Stimulated activated CD4-positive, alpha-beta T cell treated with anti-CD3 and anti-CD28 coated beads, Interleukin-1b, Interleukin-23, amount 100 ng/mL, for 4 hours (primary cell): Measurements from ENCODE around the gene FAM89B.

Experiments used
- DNase-seq, 2 donors: peaks; one replicate each; pipeline ENCODE4 v3.0.0-alpha.2; 2020; ENCODE audit warnings: low read depth in 2 of 2

The FAM89B gene

DNA sequence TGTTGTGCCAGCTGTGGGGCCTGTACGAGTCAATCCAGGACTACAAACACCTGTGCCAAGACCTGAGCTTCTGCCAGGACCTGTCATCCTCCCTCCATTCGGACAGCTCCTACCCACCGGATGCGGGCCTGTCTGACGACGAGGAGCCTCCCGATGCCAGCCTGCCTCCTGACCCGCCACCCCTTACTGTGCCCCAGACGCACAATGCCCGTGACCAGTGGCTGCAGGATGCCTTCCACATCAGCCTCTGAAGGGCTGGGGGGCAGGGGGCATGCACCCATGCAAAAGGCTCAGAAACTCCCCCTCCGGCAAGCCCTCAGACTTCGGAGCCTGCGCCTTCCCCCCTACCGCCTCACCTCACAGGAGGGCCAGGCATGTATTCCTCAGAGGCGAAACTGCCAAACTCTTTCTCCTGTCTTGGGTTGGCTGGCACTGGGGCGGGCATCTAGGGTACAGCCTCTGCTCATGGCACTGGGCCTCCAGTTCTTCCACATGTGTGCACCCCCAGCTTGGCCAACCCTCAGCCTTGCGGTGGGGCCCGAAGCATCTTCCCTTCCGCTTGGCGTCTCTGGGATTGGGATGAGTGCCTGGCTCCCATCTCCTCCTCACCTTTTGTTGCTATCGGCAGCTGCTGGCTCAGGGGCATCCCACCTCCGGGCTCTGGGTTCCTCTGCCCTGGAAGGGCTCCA, 1.2 kb downstream of the FAM89B start:
- no peak for DNase-seq

DNA sequence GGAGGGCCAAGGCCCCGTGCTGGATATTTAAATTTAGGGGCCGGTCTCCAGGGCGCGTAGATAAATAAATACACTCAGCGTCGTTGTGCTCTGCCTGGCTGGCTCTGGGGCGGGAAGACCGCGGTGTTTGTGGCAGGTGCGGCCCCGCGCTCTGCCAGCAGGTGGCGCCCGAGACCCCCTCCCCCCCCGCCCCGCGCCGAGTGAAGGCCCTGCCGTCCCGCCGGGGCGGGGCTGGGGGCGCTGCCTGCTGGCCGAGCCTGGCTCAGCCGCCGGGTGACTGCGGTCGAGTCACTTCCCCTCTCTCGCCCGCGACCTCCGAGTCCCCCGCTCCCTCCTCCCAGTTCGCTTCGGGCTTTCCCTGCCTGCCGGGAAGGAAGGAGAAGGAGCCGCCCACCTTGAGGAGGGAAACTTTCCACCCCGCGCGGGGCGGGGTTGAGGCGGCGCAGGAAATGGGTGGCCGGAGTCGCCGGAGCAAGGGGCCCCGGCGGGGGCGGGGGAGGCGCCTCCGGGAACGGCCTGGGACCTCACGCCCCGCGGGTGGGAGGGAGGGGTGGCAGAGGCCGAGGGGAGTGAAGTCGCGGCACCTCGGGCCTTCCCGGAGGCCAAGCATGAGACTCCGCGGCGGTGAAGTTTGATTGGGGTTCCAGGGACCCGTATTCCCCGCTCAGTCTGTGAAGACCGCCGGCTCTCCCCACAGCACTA, 1.9 kb downstream of the FAM89B start:
- peak; percentile 74 to 86 for DNase-seq

DNA sequence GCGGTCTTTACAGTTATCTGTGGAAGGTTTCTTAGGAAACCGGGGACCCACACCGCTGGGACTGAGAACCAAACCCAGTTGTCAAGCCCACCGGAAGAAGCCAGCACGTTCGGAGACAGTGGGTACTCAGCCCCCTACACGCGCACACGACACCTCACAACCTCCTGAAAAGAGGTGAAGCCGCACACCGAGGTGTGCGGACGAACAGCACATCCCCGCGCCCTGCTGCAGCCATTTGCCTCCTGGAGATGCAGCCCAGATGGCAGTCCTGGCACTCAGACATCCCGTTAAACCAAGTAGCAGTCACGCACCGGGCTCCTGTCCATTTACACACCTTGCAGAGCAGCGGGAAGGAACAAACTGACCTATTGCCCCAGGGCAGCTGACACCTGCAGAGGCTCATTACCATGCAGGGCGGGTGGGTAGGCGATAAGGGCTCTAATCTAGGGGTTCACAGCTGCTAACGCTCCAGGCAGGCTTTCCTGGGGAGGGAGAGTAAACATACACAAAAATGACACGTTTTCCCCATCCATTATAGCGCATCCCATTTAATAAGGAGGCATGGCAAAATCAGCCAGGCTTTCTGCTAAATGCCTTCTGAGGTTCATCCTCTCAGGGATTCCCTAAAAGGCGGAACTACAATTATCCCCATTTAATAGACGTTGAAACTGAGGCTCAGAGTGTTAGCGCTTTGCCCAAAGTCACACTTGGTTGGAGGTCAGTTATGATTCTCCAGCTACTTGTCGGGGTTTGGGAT, 2.7 kb downstream of the FAM89B start:
- DNase-seq, result no peak

DNA sequence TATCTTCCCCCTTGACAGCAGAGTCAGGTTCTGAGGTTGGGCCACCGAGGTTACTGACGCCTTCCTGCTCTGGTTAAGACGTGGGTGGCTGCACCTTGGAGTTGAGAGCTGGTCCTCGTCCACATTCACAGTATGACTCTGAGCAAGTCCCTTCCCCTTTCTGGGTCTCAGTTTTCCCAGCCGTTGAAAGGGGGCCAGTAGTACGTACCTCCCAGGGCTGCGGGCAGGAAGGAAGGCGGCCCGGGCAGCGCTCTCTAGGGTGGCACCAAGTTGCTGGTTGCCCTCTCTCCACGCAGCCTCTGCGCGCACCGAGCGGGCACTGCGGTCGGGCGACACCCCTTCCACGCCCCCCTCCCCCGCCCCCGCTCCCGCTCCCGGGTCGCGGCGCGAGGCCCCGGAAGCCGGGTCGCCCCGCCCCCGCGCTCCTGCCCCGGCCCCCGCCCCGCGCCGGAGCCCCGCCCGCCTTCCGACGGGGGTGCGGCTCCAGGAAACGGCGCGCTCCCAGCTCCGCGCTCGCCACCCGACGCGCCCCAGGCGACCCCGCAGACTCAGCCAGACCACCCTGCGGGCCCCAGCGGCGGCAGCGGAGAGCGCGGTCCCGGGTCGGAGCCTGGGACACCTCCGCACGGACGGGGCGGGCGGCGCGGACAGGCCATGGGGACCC, 3.4 kb downstream of the FAM89B start, which contains the start of gene EHBP1L1:
Gene EHBP1L1 (plus strand): TSS at position 486 of the 664 bp plus-strand sequence. CDS start 250 bp downstream, outside the sequence.
- peak; percentile 67 to 73 for DNase-seq

DNA sequence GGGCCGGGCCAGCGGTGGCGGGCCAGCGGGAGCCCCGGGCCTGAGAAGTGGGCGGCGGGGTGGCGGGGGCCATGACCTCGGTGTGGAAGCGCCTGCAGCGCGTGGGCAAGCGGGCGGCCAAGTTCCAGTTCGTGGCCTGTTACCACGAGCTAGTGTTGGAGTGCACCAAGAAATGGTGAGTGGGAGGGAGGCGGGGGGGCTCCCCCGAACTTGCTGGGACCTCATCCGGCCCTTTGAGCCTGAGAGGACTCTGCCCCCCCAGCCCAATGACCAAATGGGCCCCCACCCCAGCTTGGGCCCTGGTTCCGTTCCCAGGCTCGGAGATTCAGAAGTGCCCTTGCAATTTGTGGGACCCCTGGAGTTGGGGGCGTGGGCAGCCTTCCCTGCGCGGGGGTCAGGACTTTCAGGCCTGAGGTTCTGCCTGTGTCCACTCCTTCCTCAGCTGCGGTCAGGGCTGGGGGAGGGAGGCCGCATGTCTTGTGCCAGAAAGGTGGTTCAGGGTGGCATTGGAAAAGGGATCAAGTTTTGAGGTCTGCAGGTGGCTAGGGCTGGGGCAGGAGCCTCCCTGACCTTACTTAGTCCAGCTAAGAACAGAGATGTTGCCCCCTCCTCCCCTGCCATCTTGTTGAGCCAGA, 4.0 kb downstream of the FAM89B start:
- DNase-seq, result no peak

DNA sequence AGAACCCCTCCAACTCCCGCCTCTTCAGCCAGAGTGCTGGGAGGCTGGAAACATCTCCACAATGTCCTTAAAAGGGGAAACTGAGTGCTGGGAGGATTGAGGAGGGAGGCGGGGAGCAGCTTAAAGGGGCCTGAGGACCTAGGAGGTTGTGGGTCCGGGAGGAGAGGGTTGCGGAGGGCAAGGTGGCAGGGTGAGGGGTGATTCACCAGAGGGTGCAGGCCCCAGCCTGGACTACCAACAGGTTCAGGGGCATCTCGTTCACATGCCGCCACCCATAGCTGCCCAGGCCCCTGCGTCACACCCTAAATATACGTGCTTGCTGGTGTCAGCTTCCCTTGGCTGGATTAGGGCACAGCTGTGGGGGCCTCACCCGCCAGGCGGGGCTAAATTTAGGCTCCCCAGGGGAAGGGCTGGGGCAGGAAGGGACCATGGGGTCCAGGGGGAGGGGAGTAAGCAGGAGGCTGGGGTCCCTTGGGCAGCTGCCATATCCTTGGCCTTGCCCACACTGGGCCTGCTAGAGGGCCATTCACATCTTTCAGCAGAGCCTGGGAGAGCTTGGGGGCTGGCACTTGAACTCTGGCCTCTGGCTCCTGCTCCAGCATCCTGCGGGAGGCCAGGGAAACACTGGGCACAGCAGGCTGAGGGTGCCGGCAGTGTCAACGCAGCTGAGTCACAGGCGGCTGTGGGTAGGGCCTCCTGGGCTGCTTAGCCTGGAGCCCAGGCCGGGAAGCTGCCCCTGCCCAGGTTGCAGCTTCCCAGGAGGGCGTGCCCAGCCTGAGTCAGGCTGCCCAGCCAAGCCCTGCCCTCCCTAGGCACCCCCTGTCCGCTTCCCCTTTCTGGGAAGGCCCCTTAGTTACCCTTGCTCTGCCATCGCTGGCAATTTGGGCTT, 4.8 kb downstream of the FAM89B start:
- no peak for DNase-seq

DNA sequence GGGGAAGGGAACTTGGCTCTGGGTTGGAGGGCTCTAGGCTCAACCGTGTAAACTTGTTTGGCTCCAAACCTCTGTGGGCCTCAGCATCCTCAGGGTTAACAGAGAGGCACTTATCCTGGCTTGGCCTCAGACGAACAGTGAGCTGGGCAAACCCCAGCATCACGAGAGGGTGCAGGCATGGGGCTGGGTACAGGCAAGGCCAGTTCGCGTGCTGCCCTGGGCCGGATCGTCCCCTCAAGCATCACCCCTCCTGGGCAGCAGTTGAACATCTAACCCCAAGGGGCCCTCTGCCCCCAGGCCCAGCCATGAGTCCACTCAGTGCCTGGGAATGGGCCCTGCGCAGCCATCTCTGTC, 5.4 kb downstream of the FAM89B start:
- no peak for DNase-seq

DNA sequence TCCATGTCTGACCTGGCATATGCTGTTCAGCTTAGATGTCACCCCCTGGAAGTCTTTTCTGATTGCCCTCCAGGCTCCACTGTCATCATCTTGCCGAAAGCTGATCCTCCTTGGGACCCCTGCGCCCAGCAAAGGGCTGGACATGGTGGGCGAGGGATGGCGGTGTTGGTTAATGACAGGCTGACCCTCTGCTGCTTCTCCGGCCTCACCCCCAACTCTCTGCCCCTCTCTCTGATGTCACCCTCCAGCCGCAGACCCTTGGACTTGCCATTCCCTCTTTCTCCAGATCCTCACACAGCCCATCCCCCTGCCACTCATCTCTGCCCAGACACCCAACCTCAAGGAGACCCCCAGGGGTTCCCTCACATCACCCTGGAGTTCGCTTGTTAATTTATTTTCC, 5.8 kb downstream of the FAM89B start:
- DNase-seq, result no peak

DNA sequence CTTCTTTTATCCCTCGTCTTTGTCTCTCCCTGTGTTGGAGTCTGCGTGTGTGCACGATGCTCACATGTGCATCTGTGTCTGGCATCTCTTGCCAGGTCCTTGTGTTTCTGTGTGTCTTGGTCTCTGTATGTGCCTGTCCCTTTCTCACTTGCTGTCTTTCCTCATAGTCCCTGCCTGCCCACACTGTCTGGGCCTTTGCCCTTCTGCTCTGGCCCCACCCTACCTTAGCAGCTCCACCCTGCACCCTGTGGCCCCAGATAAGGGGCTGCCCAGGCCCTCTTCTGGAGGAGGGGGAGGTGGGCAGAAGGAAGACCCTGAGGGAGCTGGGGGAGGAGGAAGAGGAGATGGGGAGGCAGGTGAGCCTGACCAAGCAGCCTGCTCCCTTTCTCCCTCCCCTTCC, 6.3 kb downstream of the FAM89B start:
- no peak for DNase-seq

DNA sequence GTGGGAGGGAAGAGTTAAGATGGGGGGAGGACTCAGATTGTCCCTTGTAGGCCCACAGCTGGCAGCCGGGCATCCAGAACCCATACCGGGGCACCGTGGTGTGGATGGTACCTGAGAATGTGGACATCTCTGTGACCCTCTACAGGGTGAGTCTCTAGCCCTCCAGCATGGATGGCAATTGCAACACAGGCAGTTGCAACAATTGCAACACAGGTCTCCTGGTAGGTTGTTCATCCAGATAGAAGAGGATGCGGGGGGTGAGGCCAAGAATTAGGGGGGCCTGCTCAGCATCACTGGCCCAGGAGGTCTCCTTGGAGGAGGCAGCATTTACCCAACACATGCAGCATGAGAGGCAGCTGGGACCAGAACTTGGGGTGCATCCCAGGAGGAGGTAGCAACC, 7.0 kb downstream of the FAM89B start:
- no peak for DNase-seq

DNA sequence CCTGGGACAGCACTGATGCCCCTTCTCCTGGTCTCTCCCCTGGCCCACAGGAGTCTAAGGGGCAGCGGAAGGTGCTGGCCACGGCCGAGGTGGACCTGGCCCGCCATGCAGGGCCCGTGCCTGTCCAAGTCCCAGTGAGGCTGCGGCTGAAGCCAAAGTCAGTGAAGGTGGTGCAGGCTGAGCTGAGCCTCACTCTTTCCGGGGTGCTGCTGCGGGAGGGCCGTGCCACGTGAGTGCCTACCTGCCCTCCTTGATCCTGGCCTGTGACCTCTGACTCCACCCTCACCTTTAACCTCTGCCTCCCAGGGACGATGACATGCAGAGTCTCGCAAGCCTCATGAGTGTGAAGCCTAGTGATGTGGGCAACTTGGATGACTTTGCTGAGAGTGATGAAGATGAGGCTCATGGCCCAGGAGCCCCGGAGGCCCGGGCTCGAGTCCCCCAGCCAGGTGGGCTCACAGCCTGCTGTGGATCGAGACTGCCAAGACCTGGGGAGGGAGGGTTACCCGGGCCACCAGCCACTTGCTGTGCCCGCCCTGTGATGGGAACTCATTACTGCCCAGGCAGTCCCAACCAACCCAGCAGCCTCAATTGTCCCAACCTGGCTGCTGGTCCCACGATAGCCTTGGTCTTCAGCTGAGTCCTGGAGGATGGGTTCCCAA, 7.8 kb downstream of the FAM89B start:
- no peak for DNase-seq

DNA sequence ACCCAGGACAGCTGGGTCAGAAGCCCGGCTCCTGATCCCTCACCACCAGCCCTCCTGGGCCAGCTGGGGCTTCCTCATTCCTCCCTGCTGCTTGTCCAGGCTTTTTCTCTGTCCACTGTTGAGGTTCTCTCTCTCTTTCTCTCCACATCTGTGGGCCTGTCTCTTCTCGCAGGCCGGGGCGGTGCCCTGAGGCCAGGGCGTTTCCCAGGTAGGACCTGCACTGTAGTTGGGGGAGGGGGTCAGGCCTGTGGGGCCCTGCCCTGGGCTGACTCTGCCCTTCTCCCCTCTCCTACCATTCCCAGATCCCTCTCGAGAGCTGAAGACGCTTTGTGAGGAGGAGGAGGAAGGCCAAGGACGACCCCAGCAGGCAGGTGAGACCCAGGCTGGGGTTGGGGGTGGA, 8.4 kb downstream of the FAM89B start:
- no peak for DNase-seq

DNA sequence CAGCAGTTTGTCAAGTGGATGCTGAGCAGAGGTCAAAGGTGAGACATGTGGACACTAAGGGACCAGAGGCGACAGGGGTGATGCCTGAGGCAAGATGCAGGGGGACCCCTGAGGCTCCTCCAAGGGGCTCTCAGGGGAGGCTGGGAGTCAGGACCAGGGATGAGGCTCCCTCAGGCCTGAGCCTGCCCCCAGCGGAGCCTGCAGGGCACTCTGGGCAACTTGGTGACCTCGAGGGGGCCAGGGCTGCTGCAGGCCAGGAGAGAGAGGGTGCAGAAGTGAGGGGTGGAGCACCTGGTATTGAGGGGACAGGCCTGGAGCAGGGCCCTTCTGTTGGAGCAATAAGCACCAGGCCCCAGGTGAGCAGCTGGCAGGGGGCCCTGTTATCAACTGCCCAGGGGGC, 9.6 kb downstream of the FAM89B start:
- DNase-seq, result no peak

DNA sequence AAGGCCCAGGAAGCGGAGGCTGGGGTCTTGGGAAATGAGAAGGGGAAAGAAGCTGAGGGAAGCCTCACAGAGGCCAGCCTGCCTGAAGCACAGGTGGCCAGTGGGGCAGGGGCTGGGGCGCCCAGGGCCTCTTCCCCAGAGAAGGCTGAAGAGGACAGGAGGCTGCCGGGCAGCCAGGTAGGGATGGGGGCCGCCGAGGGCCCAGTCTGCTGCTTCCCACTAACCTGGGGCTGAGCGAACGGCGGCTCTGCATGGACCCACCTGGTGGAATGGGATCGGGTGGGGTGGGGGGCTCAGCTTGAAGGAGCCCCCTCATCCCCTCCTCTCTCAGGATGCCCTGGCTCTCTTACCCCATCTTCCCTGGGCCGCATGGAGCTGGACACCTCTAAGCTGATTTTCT, 11.3 kb downstream of the FAM89B start:
- DNase-seq, result no peak

DNA sequence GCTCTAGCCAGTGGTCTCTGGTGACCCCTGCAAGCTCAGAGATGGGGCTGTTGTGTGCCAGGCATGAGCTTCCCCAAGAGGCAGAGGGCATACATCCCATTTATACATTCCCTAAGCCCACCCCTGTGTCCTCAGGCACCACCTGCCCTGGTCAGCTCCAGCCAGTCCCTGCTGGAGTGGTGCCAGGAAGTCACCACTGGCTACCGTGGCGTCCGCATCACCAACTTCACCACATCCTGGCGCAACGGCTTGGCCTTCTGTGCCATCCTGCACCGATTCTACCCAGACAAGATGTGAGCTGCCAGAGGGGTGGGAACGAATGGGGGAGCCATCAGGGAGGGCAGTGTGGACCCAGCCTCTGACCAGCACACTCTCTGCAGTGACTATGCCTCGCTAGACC, 11.8 kb downstream of the FAM89B start:
- no peak for DNase-seq

DNA sequence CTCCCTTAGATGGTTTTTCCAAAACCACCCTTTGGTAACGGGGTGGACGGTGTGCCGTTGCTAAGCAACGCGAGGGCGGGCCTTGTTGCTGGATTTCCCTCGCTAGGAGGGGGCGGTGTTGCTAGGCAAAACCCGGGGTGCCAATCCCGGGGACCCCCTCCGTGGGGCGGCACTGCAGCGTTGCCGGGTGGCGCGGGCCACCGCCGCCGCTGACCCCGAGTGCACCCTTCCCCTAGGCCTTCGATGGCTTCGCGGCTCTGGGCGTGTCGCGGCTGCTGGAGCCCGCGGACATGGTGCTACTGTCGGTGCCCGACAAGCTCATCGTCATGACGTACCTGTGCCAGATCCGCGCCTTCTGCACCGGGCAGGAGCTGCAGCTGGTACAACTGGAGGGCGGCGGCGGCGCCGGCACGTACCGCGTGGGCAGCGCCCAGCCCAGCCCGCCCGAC, 12.4 kb downstream of the FAM89B start:
- DNase-seq, result no peak

DNA sequence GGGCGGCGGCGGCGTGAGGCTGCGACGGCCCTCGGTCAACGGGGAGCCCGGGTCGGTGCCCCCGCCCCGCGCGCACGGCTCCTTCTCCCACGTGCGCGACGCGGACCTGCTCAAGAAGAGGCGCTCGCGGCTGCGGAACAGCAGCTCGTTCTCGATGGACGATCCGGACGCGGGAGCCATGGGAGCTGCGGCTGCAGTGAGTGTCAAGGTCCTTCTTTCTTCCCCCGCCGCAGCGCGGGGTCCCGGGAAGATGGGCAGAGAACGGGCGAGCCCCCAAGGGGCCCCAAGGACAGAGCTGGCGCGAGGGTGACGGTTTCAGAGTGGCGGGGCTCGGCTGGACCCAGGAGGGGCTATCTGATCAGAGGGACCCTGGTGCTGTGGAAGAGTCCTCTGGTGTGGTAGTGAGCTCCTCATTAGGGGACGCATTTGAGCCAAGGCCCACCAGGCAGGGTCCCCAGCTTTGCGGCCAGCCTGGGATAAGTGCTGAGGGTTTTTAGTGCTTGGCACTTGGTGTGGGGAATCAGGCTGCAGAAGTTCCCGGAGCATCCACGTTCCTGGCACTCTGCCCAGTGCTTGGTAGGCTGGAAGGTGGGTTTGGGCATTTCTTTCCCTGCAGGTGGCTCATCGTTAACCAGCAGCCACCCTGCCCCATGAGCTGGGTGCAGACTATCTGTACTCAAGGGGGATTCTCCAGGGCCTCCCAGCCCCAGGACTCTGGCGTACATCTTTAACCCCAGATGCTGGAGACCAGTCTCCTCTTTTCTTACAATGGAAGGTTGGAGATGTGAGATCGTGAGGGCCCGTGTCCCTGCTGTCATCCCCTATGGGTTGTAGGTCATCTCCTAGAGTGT, 13.3 kb downstream of the FAM89B start:
- no peak for DNase-seq

DNA sequence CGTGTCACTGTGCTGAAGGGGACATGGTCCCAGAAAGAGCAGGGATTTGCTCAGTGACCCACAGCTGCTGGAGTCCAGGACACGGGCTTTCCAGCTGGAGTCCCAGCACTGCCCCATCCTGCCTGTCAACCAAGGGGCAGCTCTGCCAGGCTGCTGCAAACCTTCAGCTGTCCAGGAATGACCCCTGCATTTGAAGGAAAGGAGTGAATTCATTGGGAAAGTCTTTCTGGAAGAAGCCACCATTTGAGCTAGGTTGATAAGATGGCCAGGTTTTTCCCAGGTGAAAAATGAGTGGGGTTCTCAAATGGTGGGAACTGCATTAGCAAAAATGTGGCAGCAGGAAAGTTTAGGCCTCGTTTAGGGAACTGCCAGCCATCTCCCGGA, 13.9 kb downstream of the FAM89B start:
- no peak for DNase-seq

DNA sequence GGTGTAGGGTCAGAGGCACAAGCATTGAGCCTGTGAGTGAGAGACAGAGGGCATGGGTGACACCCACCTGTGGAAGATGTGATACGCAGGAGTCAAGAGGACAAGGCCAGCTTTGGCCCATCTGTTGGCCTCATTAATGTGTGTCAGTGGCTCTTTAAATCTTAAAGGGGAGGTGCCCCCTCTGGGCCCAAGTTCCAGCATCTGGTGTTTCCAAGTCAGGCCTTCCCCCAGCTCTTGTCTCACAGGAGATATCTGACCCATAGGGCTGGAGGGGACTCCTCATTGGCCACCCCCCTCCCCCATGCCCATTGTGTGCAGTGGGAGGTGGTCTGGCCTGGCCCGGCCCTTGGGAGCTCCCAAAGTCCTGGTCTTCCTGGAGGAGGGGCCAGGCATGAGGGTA, 14.3 kb downstream of the FAM89B start:
- DNase-seq, result no peak
